Effector CD4-positive, alpha-beta T cell (primary cell): ENCODE data around the gene MAMDC4.

ENCODE experiments used
- DNase-seq: peaks from one replicate; pipeline ENCODE4 v3.0.0-alpha.2; 2020

MAMDC4 gene

DNA sequence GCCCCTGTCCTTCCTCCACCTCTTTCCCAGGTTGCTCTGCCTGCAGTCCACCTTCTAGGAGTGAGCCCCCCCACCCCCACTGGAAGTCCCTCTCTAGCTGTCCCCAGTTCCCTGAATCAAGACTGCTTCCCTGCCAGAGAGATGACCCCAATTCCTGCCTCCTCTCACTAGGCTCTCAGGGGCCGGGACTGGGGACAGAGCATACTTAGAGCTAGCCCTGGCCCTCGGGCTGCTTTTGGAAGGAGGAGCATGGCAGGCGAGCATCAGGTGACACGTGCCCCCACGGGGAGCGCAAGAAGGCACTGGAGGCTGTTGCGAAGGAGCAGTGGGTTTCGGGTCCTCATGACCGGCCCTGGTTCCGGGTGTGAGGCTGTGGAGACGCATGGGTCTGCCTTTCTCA is 43.9 kb downstream of the MAMDC4 start:
- no peak for DNase-seq

DNA sequence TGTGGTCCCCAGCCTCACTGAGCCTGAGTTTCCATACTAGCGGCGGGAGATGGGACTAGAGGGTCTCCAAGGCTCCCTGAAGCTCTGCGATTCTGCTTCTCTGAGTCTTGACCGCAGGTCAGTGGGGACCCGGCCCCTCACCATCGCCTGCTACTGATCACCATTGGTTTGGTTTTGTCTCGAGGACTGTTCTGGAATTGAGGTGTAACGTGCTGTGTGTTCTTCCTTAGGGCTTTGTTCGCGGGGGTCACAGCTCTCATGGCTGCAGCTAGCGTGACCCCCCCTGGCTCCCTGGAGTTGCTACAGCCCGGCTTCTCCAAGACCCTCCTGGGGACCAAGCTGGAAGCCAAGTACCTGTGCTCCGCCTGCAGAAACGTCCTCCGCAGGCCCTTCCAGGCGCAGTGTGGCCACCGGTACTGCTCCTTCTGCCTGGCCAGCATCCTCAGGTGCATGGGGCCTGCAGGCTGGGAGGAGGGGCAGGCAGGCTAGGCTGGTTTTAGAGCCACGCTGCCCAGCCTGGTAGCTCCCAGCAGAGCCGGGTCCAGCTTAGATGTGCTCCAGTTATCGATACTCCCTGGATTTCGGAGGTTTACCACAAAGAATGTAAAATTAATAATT is 46.4 kb downstream of the MAMDC4 start:
- DNase-seq: no peak

DNA sequence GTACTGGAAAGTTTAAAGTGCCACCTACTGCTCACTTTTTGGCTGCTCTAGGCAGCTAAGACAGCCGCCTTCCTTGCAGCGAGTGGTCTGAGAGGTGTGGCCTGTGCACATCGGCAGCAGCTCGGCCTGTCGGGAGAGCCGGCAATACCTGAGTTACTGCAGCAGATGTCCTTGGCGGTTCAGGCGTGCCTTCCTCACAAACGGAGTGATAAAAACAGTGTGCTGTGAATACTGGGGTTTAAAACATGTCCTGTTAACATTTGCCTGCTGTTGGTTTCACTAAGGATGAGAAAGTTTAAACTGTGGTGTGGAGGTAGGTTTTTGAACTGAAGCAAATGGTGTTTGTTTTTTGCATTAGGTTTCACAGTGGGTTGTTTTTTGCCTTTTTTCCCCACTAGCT is 47.0 kb downstream of the MAMDC4 start:
- DNase-seq: no peak

DNA sequence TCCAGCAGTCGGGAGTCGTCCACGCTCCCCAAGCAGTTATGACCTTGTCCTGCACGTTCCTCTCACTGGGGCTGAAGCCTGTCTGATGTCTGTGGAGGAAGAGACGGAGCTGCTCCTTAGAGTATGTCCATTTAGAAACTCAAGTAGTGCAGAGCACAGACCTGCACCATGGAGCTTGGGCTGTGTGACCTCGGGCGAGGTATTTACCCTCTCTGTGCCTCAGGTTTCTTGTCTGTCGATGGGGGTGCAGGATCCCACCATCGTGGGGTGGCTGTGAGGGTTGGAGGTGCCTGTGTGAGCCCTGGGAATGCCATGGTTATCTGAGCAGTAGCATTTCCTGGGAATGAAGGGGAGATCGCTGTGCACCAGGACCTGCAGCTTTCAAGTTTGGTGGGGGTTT is 48.4 kb downstream of the MAMDC4 start:
- DNase-seq: no peak

DNA sequence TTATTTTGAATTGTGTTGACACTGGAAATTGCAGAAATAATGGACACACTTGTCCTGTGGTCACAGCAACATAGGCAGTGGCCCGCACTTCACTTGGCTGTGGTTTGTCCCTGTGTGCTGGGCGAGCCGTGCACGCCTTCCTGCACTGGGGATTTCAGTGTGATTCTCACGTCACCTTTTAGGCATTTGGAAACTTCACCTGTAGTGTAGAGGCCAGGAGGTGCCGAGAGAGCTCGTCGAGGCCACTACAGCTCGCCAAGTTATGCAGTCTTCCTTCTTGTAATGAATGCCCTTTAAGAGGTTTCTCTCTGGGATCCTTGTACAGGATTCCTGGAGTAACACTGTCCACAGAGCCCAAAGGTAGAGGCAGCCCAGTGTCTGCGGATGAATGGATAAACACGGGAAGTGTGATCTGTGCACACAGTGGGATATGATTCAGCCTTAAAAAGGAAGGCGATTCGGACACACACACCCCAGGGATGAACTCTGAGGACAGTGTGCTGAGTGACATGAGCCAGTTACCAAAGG is 48.9 kb downstream of the MAMDC4 start:
- no peak for DNase-seq

DNA sequence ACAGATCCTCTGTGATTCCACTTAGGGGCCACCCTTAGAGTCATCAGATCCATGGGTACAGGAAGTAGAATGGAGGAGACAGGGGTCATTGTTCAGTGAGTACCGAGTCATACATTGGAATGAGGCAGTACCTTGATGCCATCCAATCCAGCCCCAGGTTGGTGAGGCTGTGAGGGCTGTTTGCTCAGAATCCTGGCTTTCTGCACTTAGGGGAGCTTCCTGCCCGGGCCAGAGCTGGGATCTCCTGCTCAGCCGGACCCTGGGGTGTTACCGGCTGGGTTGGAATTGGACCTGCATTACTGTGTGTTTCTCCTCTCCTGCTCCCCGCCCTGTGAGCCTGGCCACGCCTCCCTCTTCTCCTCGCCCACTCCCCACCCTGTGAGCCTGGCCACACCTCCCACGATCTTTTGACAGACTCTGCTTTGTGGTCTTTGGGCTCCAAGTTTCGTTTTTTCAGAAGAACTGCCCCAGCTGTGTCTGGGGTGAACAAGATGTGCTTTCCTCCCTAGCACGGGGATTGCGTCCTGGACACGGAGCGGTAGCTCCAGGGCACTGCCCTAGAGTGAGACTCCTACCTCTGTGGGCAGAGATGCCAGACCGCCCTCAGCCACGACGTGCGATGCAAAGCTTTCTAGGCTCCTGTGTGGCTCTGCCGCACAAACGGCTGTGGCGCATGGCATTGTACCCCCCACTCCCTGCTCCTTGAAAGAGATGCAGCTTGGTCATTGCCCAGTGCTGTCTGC is 49.5 kb downstream of the MAMDC4 start:
- peak; percentile 63 for DNase-seq

DNA sequence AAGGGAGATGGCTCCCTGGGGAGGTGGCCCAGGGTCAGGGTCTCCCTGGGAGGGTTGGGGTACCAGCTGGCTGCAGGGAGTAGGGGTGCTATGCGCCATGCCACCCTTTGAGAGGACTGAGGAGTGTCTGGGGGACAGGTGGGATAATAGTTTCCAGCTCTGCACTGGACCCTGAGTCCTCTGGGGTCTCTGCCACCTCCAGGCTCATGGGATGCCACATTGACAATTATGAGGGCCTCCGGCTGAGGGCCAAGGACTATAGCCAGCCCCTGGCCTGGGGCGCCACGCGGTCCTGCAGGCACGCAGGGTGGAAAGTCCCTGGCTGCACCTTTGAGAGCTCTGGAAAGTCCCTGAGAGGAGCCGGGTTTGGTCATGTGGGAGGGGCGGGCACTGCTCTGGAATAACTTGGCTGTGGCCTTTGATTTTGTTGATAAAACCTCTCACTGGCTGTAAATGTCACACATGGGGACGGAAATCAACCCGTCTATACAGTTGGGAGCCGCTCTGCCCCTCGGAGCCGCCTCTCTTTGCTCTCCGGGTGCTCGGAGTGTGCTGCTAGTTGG is 50.2 kb downstream of the MAMDC4 start:
- peak; percentile 85 for DNase-seq

DNA sequence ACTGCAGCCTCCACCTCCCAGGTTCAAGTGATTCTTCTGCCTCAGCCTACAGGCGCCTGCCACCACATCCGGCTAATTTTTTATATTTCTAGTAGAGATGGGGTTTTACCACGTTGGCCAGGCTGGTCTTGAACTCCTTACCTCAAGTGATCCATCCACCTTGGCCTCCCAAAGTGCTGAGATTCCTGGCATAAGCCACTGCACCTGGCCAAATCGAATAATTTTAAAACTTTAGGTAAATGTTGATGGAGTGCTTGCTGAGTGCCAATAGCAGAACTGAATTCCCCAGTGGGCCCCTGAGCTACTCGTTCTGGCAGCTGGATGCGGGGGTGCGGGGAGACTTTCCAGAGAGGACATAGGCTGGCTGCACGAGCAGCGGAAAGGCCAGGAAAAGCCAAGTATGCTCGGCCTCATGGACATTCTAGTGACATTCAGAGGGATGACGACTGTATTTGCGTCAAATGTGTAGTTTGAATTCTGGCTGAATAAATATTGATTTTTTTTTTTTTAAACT is 51.0 kb downstream of the MAMDC4 start:
- no peak for DNase-seq

DNA sequence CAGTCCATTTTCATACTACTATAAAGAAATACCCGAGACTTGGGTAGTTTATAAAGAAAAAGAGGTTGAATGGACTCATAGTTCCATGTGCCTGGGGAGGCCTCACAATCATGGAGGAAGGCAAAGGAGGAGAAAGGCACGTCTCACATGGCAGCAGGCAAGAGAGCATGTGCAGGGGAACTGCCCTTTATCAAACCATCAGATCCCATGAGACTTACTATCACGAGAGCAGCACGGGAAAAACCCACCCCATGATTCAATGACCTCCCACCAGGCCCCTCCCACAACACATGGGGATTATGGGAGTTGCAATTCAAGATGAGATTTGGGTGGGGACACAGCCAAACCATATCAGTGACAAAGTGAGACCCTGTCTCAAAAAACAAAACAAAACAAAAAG is 54.1 kb downstream of the MAMDC4 start:
- no peak for DNase-seq

DNA sequence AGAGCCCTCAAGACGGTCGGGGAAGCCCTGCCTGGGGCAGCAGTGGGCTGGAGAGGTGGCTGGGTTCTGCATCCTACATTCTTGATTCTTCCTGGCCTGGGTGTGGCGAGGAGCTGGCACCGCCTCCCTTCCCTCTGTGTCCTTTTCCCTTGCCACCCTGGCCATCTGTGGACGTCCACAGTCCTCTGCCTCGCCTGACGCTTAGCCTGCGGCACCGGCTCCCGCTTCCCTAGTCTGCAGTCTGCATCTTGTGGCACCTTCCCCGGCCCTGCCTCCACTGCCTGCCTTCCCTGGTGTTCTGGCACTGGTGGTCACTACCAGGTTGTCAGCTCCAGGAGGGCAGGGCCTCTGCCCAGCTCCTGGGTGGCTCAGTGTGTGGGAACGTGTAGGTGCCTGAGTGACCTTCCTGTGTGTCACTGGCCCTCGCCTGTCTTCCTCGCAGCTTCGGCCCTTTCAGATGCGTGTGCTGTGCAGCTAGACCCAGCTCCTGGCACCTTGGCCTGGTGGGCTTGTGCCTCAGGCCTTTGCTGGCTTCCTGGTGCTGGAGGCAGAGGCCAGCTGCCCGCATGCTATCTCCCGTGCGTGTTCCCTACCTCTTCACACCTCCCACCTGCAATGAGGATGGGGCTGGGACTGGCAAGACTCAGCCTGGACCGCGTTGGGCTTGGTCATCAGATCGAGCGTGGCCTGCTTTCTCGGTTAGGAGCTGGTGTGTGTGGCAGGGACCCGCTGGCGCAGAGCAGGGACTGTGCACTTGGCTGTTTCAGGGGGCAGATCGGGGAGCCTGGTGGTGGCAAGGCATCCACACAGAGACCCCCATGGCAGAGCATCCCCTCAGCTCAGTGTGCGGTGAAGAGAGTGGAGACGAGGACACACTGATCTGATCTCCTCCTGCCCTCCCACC is 55.1 kb downstream of the MAMDC4 start:
- DNase-seq: no peak
